KBM-7 (cell line): ENCODE results near the gene THBS3.
"Not testable (repeated sequence)": the region's sequence is repeated elsewhere in the genome, so short reads cannot be mapped to it uniquely, and the experiment has no call there.

ENCODE experiments used
- DNase-seq: peaks from one replicate; pipeline ENCODE4 v3.0.0-alpha.2; 2015
- in situ Hi-C: fragments of 300-500 bp; cut with MboI; formaldehyde crosslinking; loops from 2 replicates; pipeline ENCODE4 v1.14.3; 2020; ENCODE audit warnings: low sequenced_read_pairs, low pct_unique_long_range_greater_than_20kb, mixed read lengths

The THBS3 gene

DNA sequence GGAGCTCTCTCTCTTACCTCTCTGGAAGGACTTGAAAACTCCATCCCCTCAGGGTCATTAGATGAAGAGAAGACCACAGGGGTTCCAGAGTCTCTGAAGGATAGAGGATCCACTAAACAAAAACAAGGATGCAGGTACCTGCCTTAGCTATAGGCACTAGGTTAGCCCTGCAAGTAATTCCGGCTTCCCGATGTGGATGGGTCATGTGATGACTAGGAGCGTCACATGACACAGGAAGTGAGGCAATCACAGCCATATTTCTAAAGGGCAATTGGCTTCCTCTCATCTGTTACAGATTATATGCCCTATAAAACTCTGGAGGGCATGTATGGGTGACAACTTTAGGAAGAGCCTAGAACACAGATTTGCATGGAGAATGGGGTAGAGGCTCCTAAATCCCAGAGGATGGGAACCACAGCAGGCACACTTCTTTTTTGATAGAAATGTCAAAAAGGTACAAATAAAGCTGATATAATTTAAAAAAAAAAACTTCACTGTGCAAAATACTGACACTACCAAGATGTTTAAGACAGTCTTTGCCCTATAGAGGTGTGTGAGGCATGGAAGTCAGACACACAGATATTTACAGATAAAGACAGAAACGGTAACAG is 33.5 kb upstream of the THBS3 start:
- peak; percentile 80 for DNase-seq
- in situ Hi-C loops, result no loop called here

DNA sequence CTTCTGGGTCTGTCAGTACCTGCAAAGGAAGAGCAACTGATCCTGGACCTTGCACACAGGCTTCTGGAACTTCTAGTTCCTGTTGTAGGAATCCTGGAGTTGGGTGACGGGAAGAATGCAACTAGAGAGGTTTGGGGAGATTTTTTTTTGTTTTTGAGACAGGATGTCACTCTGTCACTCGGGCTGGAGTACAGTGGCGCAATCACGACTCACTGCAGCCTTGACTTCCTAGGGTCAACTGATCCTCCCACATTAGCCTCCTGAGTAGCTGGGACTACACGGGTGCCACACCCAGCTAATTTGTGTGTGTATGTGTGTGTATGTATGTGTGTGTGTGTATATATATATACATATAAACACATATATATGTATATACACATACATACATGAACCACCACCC is 28.8 kb upstream of the THBS3 start:
- in situ Hi-C loops, result no loop called here
- no peak for DNase-seq

DNA sequence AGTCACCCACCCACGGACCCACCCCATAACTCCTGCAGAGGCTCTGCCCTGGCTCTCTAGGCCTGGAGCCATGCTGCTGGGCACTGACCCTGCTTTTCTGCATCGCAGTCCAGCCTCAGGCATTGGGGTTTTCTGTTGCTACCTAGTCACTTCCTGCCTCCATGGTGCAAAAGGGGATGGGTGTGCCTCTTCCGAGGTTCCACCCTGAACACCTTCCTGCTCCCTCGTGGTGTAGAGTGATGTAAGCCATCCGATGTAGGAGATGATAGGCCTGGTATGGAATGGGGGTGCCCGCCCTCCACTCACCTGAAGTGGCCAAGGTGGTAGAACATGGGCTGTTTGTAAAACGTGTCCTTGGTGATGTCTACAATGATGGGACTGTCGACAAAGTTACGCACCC is 27.7 kb upstream of the THBS3 start:
- DNase-seq, in situ Hi-C loops: not testable (repeated sequence)

DNA sequence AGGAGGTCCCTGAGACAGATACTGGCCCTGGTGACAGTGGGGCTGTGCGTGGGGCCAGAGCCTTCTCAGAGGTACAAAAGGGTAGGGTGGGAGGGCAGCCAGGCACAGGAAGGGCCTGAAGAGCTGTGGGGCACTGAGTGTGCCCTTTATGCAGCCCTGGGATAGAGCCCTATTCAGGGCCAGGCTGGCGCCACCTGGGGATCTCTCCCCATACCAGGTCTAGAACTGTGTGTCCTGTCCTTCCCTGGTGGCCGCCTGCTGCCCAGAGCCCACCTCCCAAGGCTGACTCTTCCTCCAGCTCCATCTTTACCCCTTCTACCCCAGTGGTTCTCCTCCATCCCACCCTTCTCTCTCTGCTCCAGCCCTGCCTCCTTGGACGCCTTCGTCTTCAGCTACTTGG is 25.8 kb upstream of the THBS3 start:
- DNase-seq, in situ Hi-C loops: not testable (repeated sequence)

DNA sequence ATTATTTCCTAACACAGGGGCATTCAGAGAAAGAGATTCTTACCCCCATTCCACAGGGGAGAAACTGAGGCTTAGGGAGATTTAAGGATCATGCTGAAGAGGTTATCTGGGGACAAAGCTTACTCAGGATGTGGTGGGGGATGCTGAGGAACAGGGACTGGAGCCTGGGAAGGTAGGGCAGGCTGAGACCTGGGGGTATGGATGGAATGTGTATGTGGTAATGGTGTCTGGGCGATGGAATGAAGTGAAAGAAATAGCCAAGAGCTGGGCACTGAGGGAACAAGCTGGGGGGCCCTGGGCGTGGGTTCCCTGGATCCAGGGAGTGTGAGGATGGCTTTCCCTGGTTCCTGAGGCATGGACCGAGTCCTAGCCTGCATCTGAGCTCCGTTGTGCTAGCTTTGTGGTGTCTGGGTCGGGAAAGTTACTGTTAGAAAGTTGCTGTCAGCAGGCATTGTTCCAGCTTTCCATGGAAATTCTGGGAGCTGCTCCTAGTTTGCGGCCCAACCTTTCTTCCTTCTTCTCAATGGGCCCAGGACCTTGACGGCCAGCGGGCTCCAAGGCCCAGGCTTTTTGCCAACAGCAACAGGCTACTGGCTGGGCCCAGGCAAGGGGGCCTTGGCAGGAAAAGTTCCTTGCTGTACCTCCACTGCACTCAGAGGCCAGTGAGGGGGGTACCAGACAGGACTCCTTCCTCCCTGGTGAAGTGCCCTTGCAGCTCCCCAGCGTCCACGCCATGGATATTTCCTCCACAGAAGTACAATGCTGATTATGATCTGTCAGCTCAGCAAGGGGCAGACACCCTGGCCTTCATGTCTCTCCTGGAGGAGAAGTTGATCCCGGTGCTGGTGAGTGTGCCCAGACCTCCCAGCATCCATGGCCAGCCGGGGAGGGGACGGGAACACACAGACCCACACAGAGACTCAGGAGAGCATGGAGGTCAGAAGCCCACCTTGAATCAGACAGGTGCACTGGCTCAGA is 24.6 kb upstream of the THBS3 start:
- in situ Hi-C loops, DNase-seq: not testable (repeated sequence)

DNA sequence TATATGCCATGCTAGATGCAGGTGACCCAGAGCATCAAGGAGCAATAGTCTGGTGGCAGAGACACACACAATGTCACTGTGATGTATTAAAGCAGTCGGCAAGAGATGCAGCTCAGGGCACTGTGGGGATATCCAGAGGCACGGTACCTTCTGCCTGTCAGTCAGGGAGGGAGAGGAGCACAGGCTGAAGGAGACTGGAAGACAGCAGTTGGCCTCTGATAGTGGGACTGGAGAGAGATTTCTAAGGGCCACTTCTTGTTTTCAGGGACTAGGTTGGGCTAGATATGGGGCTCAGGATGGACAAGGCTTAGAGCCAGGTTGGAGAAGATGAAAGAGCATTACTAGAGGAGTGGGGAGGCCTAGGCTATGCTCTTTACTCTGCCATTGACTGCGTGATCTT is 23.6 kb upstream of the THBS3 start:
- in situ Hi-C loops, DNase-seq: not testable (repeated sequence)

DNA sequence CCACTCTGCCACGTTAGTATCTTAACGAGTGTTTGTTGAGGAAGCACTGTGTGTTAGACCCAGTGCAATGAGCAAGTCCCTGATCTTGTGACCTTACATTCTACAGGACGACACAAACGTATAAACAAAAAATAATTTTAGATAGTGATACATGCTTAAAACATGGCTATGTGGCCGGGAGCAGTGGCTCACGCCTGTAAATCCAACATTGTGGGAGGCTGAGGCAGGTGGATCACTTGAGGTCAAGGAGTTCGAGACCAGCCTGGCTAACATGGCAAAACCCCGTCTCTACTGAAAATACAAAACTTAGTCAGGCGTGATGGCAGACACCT is 20.4 kb upstream of the THBS3 start:
- in situ Hi-C loops, result no loop called here
- DNase-seq, result no peak

DNA sequence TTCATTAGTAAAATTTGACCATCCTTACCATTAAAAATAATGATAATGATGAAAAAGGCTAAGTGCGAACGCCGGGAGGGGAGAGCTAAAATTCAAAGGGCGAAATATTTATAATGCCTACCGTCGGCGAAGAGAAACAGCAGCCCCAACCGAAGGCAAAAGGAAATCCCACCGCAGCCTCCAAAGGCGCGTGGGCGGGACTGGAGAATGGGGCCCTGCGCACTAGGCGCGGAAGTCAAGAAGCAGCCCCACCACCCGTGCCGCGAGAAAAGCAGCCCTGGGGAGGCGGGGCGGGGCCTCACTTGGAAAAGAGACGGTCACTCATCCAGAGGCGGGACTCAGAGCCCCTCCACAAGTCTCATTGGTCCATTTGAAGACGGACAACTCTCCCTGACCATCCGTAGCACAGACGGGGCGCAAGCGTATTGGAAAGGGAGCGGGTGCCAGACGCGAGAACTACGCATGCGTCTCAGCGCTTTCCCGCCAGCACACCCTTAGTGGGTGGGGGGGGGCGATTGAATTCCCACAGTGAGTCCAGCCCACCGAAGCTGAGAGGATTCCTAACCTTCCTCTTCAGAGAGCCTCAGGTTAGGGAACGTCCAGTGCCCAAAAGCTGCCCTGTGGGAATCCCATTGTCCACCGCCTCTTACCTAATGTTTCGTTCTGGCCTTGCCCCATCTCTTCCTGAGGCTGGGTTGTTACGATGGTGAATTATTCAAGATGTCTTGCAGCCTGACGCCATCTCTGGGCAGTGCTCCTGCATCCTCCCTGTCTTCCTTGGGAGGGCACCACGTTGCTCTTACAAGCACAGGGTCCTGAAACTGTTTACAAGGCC is 19.8 kb upstream of the THBS3 start:
- peak; percentile 99 for DNase-seq
- in situ Hi-C loops, result no loop called here

DNA sequence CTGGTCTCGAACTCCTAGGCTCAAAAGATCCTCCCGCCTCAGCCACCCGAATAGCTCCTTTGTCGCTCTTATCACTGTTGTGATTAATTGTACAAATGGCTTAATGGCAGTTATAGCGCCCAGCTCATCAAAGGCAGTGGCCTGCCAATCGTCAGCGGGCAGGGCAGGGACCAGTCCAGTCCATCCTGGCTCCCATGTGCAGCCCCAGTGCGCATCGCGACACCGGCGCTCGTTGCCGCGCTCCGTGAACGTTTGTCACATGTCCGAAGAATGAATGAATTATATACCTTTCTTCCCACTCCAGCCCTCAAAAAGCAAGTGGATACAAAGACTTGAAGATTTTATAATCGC is 19.2 kb upstream of the THBS3 start:
- in situ Hi-C loops, result no loop called here
- DNase-seq, result no peak

DNA sequence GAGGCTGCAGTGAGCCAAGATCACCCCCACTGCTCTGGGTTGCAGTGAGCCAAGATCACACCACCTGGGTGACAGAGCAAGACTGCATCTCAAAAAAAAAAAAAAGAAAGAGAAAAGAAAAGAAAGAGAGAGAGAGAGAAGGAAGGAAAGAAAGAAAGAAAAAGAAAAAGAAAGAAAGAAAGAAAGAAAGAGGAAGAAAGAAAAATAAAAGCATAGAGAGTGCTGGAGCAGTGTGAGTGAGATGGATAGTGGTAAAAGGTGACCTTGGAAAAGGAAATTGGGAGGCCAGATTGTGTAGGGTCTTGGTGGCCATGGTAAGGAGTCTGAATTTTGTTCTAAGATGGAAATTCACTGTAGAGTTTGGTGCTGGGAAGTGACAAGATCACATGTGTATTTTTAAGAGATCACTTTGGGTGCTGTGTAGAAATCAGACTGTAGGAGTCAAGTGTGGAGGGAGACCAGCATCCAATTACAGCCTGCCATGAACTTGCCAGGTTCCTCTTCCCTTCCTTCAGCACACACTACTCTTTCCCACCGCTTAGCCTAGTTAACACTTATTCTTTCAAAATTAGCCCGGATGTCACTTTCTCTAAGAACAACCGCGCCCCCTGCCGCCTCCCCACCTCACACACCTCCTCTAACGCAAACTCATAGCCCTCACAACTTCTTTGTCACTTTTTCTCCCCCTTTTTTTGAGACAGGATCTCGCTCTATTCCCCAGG is 18.7 kb upstream of the THBS3 start:
- in situ Hi-C loops, result no loop called here
- peak; percentile 98 for DNase-seq

DNA sequence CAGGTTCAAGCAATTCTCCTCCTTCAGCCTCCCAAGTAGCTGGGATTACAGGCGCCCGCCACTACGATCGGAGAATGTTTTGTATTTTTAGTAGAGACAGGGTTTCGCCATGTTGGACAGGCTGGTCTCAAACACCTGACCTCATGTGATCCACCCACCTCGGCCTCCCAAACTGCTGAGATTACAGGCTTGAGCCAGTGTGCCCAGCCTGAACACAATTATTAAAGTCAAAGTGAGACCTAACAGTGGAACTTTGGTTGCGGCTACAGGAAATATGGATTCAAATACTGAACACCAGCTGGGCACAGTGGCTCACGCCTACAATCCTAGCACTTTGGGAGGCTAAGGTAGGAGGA is 17.7 kb upstream of the THBS3 start:
- in situ Hi-C loops, DNase-seq: not testable (repeated sequence)

DNA sequence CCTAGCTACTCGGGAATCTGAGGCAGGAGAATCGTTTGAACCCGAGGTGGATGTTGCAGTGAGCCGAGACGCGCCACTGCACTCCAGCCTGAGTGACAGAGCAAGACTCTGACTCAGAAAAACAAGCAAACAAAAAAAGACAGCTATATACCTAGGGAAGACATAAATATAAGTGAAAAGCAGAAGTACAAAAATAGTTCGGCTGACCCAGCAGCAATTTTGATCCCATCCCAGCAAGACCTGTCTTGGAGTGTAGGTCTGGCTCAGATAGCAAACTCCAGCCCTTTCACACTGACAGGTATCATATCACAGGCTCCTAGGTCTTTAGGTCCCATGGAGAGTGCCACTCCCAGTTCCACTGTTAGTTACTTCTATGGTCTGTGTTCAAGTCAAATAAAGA is 15.3 kb upstream of the THBS3 start:
- in situ Hi-C loops, result no loop called here

DNA sequence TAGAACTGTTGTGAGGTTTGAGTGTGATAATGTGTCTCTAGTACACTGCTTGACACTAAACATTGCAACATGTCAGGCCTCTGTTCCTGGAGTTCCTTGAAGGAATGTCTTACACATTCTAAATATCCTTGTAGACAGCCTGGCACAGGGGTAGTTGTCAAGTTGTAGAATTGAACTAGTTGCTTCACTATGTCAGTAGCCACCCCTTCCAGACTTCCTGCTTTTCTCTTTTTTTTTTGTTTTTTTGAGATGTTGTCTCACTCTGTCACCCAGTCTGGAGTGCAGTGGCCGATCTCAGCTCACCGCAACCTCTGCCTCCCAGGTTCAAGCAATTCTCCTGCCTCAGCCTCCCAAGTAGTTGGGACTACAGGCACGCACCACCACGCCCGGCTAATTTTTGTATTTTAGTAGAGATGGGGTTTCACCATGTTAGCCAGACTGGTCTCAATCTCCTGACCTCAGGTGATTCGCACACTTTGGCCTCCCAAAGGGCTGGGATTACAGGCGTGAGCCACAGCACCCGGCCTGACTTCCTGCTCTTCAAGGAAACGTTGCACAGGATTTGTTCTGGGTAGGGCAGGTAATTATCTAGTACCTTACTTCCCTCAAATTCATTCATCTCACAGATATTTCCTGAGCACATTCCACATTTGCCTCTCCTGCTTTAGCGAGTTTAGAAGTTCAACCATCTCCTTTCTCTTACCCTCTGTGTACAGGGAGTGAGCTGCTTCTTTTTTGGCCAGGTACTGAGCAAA is 12.7 kb upstream of the THBS3 start:
- DNase-seq, in situ Hi-C loops: not testable (repeated sequence)

More for the DNA sequence above, 15.3 kb upstream of the THBS3 start:
- peak; percentile 77 for DNase-seq

DNA sequence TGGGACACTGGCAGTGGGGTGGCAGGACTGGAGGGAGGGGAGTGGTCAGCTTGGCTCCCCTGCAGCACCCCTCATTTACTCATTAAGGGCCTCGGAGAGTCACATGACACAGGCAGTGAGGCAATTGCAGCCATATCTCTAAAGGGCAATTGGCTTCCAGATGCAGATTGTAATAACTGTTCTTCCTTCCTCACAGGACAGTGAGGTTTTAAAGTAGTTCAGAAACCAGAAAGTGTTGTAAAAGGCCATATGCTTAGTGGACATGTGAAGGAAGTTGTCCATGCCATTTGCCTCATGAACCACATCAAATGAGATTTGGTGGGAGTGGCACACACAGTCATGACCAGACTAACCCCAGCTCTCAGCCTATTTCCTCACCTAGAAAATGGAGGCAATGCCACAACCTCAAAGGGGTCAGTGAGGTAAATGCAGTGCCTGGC is 11.9 kb upstream of the THBS3 start:
- in situ Hi-C loops, result no loop called here
- DNase-seq, result peak; percentile 55

DNA sequence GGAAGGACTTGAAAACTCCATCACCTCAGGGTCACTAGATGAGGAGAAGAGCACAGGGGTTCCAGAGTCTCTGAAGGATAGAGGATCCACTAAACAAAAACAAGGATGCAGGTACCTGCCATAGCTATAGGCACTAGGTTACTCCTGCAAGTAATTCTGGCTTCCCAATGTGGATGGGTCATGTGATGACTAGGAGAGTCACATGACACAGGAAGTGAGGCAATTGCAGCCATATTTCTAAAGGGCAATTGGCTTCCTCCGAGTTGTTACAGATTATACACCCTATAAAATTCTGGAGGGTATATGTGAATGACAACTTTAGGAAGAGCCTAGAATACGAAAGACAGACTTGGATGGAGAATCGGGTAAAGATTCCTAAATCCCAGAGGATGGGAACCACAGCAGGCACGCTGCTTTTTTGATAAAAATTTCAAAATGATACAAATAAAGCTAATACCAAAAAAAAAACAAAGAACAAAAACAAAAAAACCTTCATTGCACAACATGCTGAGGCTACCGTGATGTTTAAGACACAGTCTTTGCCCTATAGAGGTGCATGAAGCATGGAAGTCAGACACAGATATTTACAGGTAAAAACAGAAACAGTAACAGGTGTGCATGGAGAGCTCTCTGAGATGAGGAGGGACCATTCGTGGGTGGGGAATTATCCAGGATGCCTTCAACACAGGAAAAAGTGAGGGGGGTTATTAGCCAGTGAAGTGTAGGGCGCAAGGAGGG is 11.3 kb upstream of the THBS3 start:
- peak; percentile 29 for DNase-seq
- in situ Hi-C loops, result no loop called here

DNA sequence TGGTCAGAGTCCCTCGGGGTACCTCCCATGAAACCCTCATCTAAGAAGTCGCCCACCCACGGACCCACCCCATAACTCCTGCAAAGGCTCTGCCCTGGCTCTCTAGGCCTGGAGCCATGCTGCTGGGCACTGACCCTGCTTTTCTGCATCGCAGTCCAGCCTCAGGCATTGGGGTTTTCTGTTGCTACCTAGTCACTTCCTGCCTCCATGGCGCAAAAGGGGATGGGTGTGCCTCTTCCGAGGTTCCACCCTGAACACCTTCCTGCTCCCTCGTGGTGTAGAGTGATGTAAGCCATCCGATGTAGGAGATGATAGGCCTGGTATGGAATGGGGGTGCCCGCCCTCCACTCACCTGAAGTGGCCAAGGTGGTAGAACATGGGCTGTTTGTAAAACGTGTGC is 7.0 kb upstream of the THBS3 start:
- DNase-seq, in situ Hi-C loops: not testable (repeated sequence)

DNA sequence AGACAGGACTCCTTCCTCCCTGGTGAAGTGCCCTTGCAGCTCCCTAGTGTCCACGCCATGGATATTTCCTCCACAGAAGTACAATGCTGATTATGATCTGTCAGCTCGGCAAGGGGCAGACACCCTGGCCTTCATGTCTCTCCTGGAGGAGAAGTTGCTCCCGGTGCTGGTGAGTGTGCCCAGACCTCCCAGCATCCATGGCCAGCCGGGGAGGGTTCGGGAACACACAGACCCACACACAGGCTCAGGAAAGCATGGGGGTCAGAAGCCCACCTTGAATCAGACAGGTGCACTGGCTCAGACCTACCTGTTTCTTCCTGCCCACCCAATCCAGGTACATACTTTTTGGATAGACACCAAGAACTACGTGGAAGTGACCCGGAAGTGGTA is 4.3 kb upstream of the THBS3 start:
- DNase-seq, in situ Hi-C loops: not testable (repeated sequence)
